Activated naive CD4-positive, alpha-beta T cell treated with anti-CD3 and anti-CD28 coated beads, Interleukin-2, amount 50 U/mL, for 24 hours (primary cell): ENCODE results near the gene CYBC1.

Source experiments
- H3K27ac Mint-ChIP-seq: one replicate; pipeline ENCODE4 v1.8.0; 2021; ENCODE audit warnings: mild to moderate bottlenecking, mixed read lengths
- H3K27me3 Mint-ChIP-seq: one replicate; pipeline ENCODE4 v1.8.0; 2021; ENCODE audit warnings: mixed read lengths
- H3K36me3 Mint-ChIP-seq: one replicate; pipeline ENCODE4 v1.8.0; 2021; ENCODE audit warnings: mixed read lengths
- H3K4me1 Mint-ChIP-seq: one replicate; pipeline ENCODE4 v1.8.0; 2021; ENCODE audit warnings: mixed read lengths
- H3K4me3 Mint-ChIP-seq: one replicate; pipeline ENCODE4 v1.8.0; 2021; ENCODE audit warnings: mild to moderate bottlenecking, mixed read lengths
- H3K9me3 Mint-ChIP-seq: one replicate; pipeline ENCODE4 v1.8.0; 2021; ENCODE audit warnings: mixed read lengths

The CYBC1 gene

DNA sequence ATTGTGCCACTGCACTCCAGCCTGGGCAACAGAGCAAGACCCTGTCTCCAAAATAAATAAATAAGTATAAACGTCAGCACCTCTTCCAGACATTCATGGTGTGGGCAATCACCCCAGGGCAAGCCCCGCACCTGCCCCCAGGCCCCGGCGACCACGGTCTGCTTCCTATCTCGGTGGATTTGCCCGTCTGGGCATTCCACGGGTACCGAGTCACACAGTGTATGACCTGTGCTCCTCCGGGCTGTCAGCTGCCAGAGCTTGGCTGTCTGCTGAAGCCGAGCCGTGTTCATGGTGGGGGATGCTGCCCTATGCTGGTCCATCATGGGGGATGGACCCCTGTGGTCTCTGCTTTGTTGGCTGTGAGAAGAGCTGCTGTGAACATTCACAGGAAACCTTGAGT, 15.4 kb downstream of the CYBC1 start:
- H3K36me3 Mint-ChIP-seq = peaks cover 2% of the 10 kb centered on the region
- no peaks in the 10 kb centered on the region for H3K9me3 Mint-ChIP-seq
- peak overlapping the region; percentile 17 for H3K27ac Mint-ChIP-seq
- H3K4me1 Mint-ChIP-seq = peaks cover 13% of the 10 kb centered on the region
- H3K27me3 Mint-ChIP-seq = no peaks in the 10 kb centered on the region
- no peak overlapping the region for H3K4me3 Mint-ChIP-seq

DNA sequence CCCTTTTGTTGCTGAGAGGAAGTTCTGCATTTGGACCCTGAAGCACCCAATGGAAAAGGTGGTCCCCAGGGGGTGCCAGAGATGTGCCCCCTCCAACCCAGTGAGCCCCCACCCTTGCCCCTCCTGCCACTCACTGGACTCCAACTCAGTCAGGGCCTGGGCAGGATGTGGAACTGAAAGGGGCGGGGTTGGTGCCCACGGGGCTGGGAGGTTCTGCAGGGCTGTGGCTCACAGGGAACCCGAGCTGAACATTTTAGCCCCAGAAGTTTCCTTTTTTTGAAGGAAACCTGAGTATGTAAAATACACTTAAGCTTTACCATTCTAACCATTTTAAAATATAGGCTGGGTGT, 16.4 kb downstream of the CYBC1 start:
- H3K4me3 Mint-ChIP-seq = no peak overlapping the region
- no peak overlapping the region for H3K27ac Mint-ChIP-seq

DNA sequence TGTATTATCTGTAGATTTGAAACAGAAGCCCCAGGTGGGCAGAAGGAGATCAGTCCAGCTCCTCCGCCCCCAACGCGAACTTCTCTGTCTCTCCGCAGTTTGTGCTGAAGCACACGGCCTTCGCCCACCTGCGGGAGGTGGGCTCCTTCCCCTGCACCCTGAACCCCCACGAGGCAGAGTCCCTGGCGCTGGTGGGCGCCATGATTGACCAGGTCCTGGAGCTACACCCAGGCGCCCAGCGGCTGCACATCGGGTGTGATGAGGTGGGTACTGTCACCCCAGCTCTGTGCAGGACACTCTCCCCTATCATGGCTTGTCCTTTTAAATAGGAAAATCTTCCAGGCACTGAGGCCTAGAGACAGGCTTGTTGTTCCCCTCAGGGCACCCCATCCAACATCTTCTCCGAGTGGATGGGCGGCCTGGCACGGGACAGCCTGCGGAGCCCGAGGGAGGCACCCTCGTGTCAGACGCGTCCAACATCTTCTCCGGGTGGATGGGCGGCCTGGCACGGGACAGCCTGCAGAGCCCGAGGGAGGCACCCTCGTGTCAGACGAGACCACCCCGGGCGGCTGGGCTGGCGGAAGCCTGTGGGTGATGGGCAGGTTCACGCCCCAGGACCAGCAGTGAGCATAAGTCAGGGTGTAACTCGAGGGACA, 16.9 kb downstream of the CYBC1 start:
- Mint-ChIP-seq H3K9me3 (no peaks in the 10 kb centered on the region), H3K27me3 (no peaks in the 10 kb centered on the region), H3K36me3 (peaks cover 8% of the 10 kb centered on the region), H3K4me1 (peaks cover 23% of the 10 kb centered on the region), H3K4me3 (no peak overlapping the region), H3K27ac (no peak overlapping the region)

More for the DNA sequence above, 16.4 kb downstream of the CYBC1 start:
- Mint-ChIP-seq H3K9me3 (no peaks in the 10 kb centered on the region), H3K36me3 (peaks cover 8% of the 10 kb centered on the region), H3K4me1 (peaks cover 22% of the 10 kb centered on the region), H3K27me3 (no peaks in the 10 kb centered on the region)

DNA sequence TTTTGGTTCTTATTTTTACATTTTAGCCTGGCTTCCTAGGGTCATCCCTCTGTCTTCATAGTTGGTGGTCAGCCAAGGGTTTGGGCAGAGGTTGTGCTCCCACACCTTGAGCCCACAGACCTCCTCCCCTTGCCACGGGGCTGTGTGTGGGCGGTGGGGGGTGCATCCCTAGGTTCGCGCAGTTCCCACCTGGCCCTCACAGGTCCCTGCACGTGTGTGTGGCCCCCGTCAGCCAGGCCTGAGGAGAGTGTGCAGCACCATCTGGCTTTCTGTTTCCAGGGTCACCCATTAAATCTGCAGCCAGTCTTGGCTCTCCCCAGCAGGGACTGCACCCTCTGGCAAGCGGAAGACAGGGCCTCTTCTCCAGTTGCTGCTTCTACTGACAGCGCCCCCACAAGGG, 18.5 kb downstream of the CYBC1 start:
- no peaks in the 10 kb centered on the region for H3K9me3 Mint-ChIP-seq
- no peak overlapping the region for H3K4me3 Mint-ChIP-seq
- no peak overlapping the region for H3K27ac Mint-ChIP-seq
- H3K36me3 Mint-ChIP-seq = peaks cover 8% of the 10 kb centered on the region
- peaks cover 27% of the 10 kb centered on the region for H3K4me1 Mint-ChIP-seq
- H3K27me3 Mint-ChIP-seq = no peaks in the 10 kb centered on the region

DNA sequence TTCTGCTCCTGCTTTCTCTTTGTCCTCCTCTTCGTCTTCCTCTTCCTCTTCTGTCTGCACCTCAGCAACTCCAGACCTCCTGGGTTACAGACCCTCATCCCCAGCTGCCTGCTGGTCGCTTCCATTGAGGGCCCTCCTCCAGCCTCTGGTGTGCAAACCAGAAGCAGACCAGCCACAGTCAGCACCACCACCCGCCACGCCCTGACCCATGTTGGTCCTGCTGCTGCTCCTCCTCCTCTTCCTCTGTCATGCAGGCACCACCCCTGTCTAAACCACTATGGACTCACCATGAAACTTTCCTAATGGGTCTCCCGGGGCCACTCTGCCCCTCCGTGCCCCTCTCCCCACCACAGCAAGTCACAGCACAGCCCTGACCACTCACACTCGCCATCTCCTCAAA, 20.7 kb downstream of the CYBC1 start:
- no peaks in the 10 kb centered on the region for H3K27me3 Mint-ChIP-seq
- peaks cover 24% of the 10 kb centered on the region for H3K4me1 Mint-ChIP-seq
- H3K4me3 Mint-ChIP-seq = no peak overlapping the region
- H3K9me3 Mint-ChIP-seq = no peaks in the 10 kb centered on the region
- peaks cover 8% of the 10 kb centered on the region for H3K36me3 Mint-ChIP-seq
- no peak overlapping the region for H3K27ac Mint-ChIP-seq

DNA sequence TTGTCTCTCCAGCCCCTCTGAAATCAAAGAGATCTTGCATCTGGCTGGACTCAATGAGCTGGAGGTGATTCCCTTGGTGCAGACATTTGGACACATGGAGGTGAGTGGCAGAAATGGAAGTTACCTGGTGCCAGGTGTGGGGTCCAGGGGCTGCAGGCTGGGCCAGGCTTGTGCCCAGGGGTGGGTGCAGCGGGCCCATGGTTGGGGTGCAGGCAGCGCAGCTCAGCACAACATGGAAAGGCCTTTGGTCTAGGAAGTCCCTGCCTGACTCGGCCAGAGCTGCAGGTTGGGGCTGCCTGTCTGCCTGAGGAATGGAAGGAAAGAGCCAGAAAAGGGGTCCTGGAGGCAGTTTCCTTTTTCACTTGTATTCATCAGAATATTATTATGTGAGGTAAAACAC, 22.0 kb downstream of the CYBC1 start:
- Mint-ChIP-seq H3K36me3 (peaks cover 8% of the 10 kb centered on the region), H3K27me3 (no peaks in the 10 kb centered on the region), H3K9me3 (no peaks in the 10 kb centered on the region), H3K4me3 (no peak overlapping the region), H3K27ac (no peak overlapping the region), H3K4me1 (peaks cover 23% of the 10 kb centered on the region)

DNA sequence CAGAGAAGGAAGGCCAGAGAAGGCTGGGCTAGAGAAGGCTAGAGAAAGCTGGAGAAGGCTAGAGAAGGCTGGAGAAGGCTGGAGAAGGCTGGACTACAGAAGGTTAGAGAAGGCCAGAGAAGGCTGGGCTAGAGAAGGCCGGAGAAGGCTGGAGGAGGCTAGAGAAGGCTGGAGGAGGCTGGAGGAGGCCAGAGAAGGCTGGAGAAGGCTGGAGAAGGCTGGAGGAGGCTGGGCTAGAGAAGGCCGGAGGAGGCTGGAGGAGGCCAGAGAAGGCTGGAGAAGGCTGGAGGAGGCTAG, 25.7 kb downstream of the CYBC1 start:
- peaks cover 30% of the 10 kb centered on the region for H3K4me1 Mint-ChIP-seq
- H3K9me3 Mint-ChIP-seq = no peaks in the 10 kb centered on the region
- H3K36me3 Mint-ChIP-seq = peaks cover 10% of the 10 kb centered on the region
- no peak overlapping the region for H3K4me3 Mint-ChIP-seq
- no peak overlapping the region for H3K27ac Mint-ChIP-seq
- H3K27me3 Mint-ChIP-seq = no peaks in the 10 kb centered on the region

DNA sequence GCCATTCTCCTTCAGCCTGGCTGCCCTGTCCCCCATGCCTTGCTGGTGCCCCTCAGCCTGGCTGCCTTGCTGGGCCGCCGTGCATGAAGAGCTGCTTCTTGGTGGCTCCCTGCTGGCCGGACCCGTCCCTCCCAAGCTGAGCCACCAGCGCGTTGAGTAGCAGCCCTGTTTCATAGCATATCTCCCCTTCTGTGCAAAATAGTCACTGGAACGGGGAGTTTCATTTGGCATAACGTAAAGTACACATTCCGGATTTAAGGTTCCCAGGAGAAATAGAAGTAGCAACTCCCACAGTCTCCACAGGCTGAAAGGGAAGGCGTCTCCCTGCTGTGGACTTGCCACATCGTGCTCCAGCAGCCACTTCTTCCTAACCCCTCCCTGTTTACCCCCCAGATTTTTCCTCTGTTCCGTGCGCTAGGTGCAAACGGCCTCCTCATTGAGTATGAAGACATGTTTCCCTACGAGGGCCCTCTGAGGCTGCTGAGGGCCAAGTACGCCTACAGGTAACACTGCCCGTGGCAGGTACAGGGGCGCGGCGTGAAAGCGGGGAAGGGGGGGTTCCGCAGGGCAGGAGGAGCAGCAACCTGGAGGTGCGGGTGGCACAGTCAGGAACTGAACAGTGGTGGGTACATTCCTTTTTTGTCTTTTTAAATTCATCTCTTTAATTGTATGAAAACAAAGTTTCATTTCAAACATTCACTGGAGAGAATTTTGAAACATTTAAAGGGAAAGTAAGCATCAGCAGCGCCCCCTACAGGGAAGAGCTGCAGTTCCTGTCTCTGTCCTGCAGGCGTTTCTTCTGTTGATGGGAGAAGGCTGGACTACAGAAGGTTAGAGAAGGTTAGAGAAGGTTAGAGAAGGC, 26.3 kb downstream of the CYBC1 start:
- Mint-ChIP-seq H3K4me3 (no peak overlapping the region), H3K27ac (no peak overlapping the region), H3K9me3 (no peaks in the 10 kb centered on the region), H3K4me1 (peaks cover 30% of the 10 kb centered on the region), H3K27me3 (no peaks in the 10 kb centered on the region), H3K36me3 (peaks cover 6% of the 10 kb centered on the region)

DNA sequence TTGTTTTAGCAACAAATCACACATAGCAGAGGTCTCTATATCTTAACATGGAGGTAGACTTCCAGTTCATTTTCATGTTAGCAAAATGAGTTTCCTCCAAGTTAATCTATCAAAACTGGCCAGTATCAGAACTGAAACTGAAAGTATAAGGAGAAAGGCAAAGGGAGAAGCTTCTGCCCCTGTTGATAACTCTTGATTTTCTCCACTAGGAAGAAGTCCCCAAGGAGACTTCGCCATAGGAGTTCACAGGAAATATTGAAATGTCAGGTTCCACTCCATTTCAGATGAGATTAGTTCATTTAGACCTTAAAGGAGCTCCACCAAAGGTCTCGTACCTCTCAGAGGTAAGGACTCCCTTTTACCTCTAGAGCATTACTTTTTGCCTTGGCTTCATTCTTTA, 31.0 kb downstream of the CYBC1 start:
- peaks cover 4% of the 10 kb centered on the region for H3K36me3 Mint-ChIP-seq
- H3K4me3 Mint-ChIP-seq = peak overlapping the region; percentile 77
- peak overlapping the region; percentile 72 for H3K27ac Mint-ChIP-seq
- H3K27me3 Mint-ChIP-seq = no peaks in the 10 kb centered on the region
- peaks cover 35% of the 10 kb centered on the region for H3K4me1 Mint-ChIP-seq
- no peaks in the 10 kb centered on the region for H3K9me3 Mint-ChIP-seq

DNA sequence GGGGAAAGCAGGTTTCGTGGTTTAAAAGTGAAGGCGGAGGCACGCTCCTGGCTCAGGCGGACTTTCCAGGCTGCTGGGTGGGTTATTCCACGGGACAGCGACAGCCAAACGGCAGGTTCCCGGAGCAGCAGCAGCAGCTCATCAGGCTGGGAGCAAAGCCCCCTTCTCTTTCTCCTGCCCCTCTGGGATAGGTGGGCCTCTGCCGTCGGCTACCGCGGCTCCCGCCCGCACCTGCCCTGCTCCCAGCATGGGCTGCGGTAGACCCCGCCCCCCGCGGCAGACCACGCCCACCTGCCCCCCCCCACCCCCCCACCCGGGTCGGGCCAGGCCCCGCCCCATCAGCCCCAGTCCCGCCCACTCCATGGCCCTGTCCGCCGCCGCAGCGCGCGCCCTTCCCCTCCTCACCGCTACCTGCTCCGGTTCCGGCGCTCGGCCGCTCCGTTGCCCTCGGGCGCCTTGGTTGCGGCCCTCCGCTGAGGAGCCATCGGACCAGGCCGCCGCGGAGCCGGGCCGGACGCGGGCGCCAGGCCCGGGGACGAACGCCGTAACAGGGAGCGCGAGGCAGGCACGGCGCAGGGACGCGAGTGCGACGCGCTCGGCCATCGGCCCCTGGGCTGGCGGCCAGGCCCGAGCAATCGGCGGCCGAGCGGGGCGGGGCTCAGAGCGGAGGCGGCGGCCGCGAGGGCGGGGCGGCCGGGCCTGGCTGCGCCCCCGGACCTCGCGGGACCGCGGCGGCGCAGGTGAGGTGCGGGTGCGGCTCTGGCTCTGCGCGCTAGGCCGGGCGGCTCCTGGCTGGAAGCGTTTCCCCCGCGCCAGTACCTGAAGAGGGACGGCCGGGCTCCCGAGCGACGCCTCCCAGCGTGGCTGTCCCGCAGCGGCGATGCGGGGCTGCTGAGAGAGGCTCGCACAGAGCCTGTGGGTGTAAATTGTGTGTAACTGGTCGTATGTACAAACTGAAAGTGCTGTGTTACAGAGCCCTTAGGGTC, 32.3 kb downstream of the CYBC1 start, which contains the start of the genes HEXD and OGFOD3:
TSS of gene HEXD (plus strand) at position 347 of the 986 bp plus-strand sequence. CDS start 1,453 bp downstream, outside the sequence.
TSS of gene OGFOD3 (minus strand) at position 586 of the 986 bp plus-strand sequence. CDS start at position 485, 101 bp downstream.
- Mint-ChIP-seq H3K4me3 (peak within 1 kb of the TSS; percentile 79), H3K27ac (peak within 1 kb of the TSS; percentile 76), H3K4me1 (peaks cover 36% of the 10 kb centered on the region), H3K36me3 (peaks cover 6% of the 10 kb centered on the region), H3K9me3 (no peaks in the 10 kb centered on the region), H3K27me3 (no peaks in the 10 kb centered on the region)

DNA sequence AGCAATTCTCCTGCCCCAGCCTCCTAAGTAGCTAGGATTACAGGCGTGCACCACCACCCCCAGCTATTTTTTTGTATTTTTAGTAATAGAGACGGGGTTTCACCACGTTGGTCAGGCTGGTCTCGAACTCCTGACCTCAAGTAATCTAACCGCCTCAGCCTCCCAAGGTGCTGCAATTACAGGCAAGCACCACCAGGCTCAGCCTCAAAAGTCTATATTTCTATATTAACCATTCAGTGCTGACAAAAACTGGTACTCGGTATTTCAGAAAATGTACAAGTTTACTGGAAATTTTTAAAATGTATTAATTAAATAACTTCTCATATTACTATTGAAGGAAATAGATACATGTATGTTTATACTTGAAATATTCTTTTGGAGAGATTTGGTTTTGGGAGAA, 33.8 kb downstream of the CYBC1 start:
- Mint-ChIP-seq H3K27ac (no peak overlapping the region), H3K4me1 (peaks cover 28% of the 10 kb centered on the region), H3K4me3 (no peak overlapping the region), H3K36me3 (peaks cover 2% of the 10 kb centered on the region), H3K27me3 (no peaks in the 10 kb centered on the region), H3K9me3 (no peaks in the 10 kb centered on the region)

DNA sequence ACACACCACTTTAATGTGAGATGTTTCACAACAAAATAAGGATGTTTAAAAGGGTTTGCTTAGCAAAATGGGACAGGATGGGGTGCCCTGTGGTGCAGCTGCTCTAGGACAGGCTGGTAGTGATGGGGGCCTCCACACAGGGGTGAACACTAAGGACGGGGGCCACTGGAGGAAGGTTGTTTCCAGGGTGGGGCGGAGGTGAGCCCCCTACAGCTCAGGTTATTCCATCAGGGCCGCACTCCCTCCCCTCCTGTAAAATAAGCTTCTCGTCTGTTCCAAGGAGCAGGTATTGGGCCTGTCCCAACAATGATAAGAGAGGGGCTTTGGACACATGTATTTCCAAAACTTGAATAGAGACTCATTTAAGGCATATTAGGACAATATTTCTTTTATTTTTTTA, 34.3 kb downstream of the CYBC1 start:
- no peak overlapping the region for H3K4me3 Mint-ChIP-seq
- H3K36me3 Mint-ChIP-seq = peaks cover 2% of the 10 kb centered on the region
- no peak overlapping the region for H3K27ac Mint-ChIP-seq
- no peaks in the 10 kb centered on the region for H3K9me3 Mint-ChIP-seq
- H3K27me3 Mint-ChIP-seq = no peaks in the 10 kb centered on the region
- peaks cover 28% of the 10 kb centered on the region for H3K4me1 Mint-ChIP-seq

DNA sequence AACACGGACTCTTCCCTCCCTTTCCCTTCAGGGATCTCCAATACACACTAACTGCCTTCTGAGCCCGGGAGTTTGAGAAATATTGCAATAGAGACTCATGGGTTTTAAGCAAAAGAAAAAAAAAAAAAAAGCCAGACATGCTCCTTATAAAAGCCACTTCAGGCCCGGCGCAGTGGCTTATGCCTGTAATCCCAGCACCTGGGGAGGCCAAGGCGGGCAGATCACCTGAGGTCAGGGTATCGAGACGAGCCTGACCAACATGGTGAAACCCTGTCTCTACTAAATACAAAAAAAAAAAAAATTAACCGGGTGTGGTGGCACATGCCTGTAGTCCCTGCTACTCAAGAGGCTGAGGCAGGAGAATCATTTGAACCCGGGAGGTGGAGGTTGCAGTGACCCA, 34.8 kb downstream of the CYBC1 start:
- peaks cover 28% of the 10 kb centered on the region for H3K4me1 Mint-ChIP-seq
- H3K27me3 Mint-ChIP-seq = no peaks in the 10 kb centered on the region
- no peaks in the 10 kb centered on the region for H3K9me3 Mint-ChIP-seq
- H3K4me3 Mint-ChIP-seq = no peak overlapping the region
- H3K27ac Mint-ChIP-seq = no peak overlapping the region
- peaks cover 2% of the 10 kb centered on the region for H3K36me3 Mint-ChIP-seq

DNA sequence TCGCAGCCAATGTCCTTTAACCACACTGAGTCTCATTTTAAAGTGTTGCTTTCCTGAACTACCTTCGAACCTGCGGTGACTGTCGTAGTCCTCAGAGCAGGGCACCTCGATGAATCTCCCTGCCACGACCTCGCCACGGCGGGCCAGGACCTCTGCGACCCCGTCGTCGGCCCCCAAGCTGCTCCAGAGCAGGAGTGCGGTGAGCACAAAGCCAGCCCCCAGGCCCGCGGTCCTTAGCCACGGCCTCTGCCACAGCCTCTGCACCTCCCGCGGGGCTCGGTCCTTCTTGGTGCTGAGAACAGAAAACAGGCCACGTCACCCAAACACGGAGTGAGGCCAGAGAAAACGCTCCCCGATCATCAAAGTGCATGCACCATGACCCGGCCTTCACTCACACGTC, 35.2 kb downstream of the CYBC1 start:
- no peaks in the 10 kb centered on the region for H3K27me3 Mint-ChIP-seq
- peak overlapping the region; percentile 62 for H3K27ac Mint-ChIP-seq
- no peaks in the 10 kb centered on the region for H3K9me3 Mint-ChIP-seq
- H3K4me3 Mint-ChIP-seq = no peak overlapping the region
- peaks cover 28% of the 10 kb centered on the region for H3K4me1 Mint-ChIP-seq
- H3K36me3 Mint-ChIP-seq = peaks cover 2% of the 10 kb centered on the region

DNA sequence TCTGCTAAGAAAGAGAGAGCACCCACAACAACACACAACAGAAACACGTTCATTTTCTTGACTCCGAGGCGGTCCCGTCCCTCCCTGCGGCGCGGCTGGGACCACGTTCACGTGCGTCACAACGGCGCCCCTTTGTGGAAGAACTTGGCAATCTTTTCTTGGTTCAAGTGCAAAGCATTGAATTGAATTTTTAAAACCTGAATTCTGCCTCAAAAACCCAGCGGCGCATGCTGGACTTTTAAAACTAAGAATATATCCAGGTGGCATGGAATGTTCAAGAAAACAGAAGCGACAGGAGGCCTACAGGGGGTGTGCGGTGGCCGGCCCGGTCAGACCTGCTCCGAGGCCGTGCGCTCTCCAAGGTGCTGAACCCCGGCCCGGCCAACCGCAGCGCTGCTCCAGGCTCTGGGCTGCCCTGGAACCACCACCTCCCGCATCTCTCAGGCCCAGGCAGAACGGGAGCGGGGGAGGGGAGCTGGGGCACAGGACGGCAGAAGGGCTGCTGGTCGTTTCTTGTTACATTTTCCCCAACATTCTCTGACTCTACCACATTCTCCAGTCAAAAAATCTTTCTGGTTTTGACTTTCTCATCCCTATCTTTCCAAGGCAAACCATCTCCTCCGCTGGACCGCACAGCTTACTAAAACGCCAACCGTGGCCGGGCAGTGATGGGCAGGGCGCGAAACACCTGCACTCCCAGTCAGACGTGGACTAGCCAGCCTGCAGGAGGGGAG, 35.8 kb downstream of the CYBC1 start:
- Mint-ChIP-seq H3K4me1 (peaks cover 22% of the 10 kb centered on the region), H3K36me3 (peaks cover 2% of the 10 kb centered on the region), H3K4me3 (peak overlapping the region; percentile 51), H3K9me3 (no peaks in the 10 kb centered on the region), H3K27me3 (no peaks in the 10 kb centered on the region), H3K27ac (no peak overlapping the region)
